ENCODE data around the gene PIGU. TPM values are rescaled to one million over a fixed set of nuclear protein-coding genes. Genes with fewer than 3 reads are reported as not detected.
A peak's percentile ranks its signal among the peaks of the same experiment; 100 is the strongest.

The PIGU gene
- total RNA-seq, 1 experiment from 2014 or later = 25.1 TPM

- TF ChIP-seq EGR1 (IDR thresholded peaks at IDR 0.05; ENCODE audit: low read depth) (no peak), YY1 (IDR thresholded peaks at IDR 0.05; ENCODE audit: extremely low read depth, insufficient replicate concordance, low read depth, low read length) (no peak), ZBTB33 (IDR thresholded peaks at IDR 0.05; ENCODE audit: extremely low read depth, insufficient replicate concordance, low read length) (no peak), CBX3 (IDR thresholded peaks at IDR 0.05; ENCODE audit: low read depth) (no peak), ELF1 (IDR thresholded peaks at IDR 0.05; ENCODE audit: borderline replicate concordance, low read depth) (no peak), EZH2 (IDR thresholded peaks at IDR 0.05) (no peak), ZNF274 (IDR thresholded peaks at IDR 0.05; ENCODE audit: low read depth, low read length) (no peak), CTCF (IDR thresholded peaks at IDR 0.05 in 2 of 3, conservative IDR thresholded peaks at IDR 0.05 in 1 of 3; ENCODE audit: borderline replicate concordance in 1 of 3, insufficient read depth in 1 of 3, low read depth in 2 of 3, low read length in 2 of 3) (no peak), FOSL1 (IDR thresholded peaks at IDR 0.05; ENCODE audit: low read depth) (no peak), TCF7L2 (IDR thresholded peaks at IDR 0.05; ENCODE audit: borderline replicate concordance, extremely low read depth, insufficient read depth, insufficient read length) (no peak), MAX (IDR thresholded peaks at IDR 0.05) (no peak), EZH2phosphoT487 (IDR thresholded peaks at IDR 0.05; ENCODE audit: borderline replicate concordance) (no peak), JUND (IDR thresholded peaks at IDR 0.05) (no peak)
- intact Hi-C loops (cut with micrococcal nuclease) = no loop called here
Observed at GRCh38 chr20:34703061-34703423, 26.1 kb upstream of the PIGU start.

More at GRCh38 chr20:34703061-34703423, 26.1 kb upstream of the PIGU start:
- Histone ChIP-seq H3K4me3 (replicated peaks in 1 of 2; ENCODE audit: low read depth in 1 of 2, low read length in 2 of 2) (peak overlapping the region in 1 of 2 experiments; percentile 77; a peak in 3 of 4 replicates), H3K4me2 (ENCODE audit: low read length) (peak overlapping the region; percentile 99), H3K27ac (ENCODE audit: low read depth, low read length) (no peak overlapping the region), H3K9me2 (ENCODE audit: insufficient read depth) (no peaks in the 10 kb centered on the region), H4K20me1 (ENCODE audit: insufficient read depth) (no peaks in the 10 kb centered on the region), H3K36me3 (ENCODE audit: control insufficient read depth in 1 of 2, insufficient read depth in 2 of 2, low read length in 2 of 2) (no peaks in the 10 kb centered on the region), H3K9ac (ENCODE audit: low read length) (0 out of 2 replicates have a peak overlapping the region, but pooled peaks have one; percentile 81), H3K79me2 (ENCODE audit: insufficient read depth, low read length) (no peaks in the 10 kb centered on the region), H3K4me1 (ENCODE audit: control insufficient read depth in 1 of 2, insufficient read depth in 2 of 2, low read length in 2 of 2) (peaks cover 21 to 35% of the 10 kb centered on the region in 2 experiments), H3K27me3 (ENCODE audit: insufficient read depth, low read length) (no peaks in the 10 kb centered on the region), H2AFZ (ENCODE audit: low read depth, low read length, poor library complexity, severe bottlenecking) (no peak overlapping the region), H3K9me3 (ENCODE audit: control insufficient read depth in 1 of 2, insufficient read depth in 1 of 2, low read depth in 1 of 2, low read length in 2 of 2) (no peaks in the 10 kb centered on the region)
- ChIA-PET CTCF (interaction anchor here (2.0 kb wide), 1 partner anchor 67 kb away, joined by 6 read pairs; no protein-coding TSS in a partner anchor), RAD21 (ENCODE audit: low non-redundant PET in 1 of 2, low total read pairs in 2 of 2, uncharacterized antibody in 2 of 2, unreplicated experiment in 2 of 2) (interaction anchor here in 1 of 2 experiments (0.6 kb wide), 1 partner anchor 253 kb away, joined by 3 read pairs; no protein-coding TSS in a partner anchor), POLR2A (interaction anchor here (1.6 kb wide), 1 partner anchor 10 kb away, joined by 4 read pairs; no protein-coding TSS in a partner anchor)
- no TSS peak for BruUV-seq (replicated peaks)
- DNase-seq (ENCODE audit: low read depth, low spot score) (no peak), ATAC-seq (no peak)
